Body of pancreas (tissue), 4 donors: Measurements from ENCODE around the gene ARMH2.

ENCODE experiments used
- POLR2A ChIP-seq, 3 donors: fragments of 450-650 bp; IDR thresholded peaks; one replicate each; pipeline ENCODE4 v1.6.1; 2016; ENCODE audit warnings: antibody characterized with exemption in 3 of 3, mild to moderate bottlenecking in 2 of 3
- TF ChIP-seq, protein P1 (sequence below), 7 experiments: fragments of 450-650 bp in 4 of 7; fragments of 200-600 bp in 3 of 7; sonication (generic) in 3 of 7; IDR thresholded peaks; one replicate each; pipeline ENCODE4 v1.5.1; 2016 to 2019; ENCODE audit warnings: antibody characterized with exemption in 7 of 7

DNA sequence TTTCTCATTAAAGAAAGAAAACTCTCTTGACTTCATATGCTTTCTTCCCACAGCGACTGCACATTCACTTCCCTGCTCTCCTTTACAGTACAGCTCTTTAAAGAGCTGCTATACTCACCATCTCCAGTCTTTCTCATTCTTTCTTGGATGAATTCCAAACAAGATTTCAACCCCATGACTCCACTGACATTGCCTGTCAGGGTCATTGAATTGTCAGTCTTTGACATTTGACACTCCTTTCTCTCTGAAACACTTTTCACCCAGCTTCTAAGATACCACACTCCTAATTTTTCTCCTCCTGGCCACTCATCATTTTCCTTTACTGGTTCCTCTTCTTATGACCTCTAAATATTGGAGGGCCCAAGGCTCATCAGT, 811 bp upstream of the ARMH2 start:
- TF ChIP-seq, protein P1, sequence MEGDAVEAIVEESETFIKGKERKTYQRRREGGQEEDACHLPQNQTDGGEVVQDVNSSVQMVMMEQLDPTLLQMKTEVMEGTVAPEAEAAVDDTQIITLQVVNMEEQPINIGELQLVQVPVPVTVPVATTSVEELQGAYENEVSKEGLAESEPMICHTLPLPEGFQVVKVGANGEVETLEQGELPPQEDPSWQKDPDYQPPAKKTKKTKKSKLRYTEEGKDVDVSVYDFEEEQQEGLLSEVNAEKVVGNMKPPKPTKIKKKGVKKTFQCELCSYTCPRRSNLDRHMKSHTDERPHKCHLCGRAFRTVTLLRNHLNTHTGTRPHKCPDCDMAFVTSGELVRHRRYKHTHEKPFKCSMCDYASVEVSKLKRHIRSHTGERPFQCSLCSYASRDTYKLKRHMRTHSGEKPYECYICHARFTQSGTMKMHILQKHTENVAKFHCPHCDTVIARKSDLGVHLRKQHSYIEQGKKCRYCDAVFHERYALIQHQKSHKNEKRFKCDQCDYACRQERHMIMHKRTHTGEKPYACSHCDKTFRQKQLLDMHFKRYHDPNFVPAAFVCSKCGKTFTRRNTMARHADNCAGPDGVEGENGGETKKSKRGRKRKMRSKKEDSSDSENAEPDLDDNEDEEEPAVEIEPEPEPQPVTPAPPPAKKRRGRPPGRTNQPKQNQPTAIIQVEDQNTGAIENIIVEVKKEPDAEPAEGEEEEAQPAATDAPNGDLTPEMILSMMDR (IDR thresholded peaks at IDR 0.05): no peak
- TF ChIP-seq POLR2A (IDR thresholded peaks at IDR 0.05): no peak
